Endodermal cell (in vitro differentiated cells): Measurements from ENCODE around the gene GPA33. TPM values are rescaled to one million over a fixed set of nuclear protein-coding genes. Genes with fewer than 3 reads are reported as not detected.

Experiments used
- DNase-seq: peaks from one replicate; pipeline ENCODE4 v3.0.0-alpha.2; 2017
- H3K27ac ChIP-seq: 2 replicates; pipeline ENCODE4 v1.5.1; 2013; ENCODE audit warnings: mild to moderate bottlenecking, low read depth, low read length, moderate library complexity
- H3K27me3 ChIP-seq: 2 replicates; pipeline ENCODE4 v1.6.1; 2013; ENCODE audit warnings: mild to moderate bottlenecking, low read length, moderate library complexity; ENCODE audit not compliant: insufficient read depth, control insufficient read depth, poor library complexity, severe bottlenecking
- H3K36me3 ChIP-seq: 2 replicates; pipeline ENCODE4 v1.7.0; 2013; ENCODE audit warnings: mild to moderate bottlenecking, low read length, moderate library complexity; ENCODE audit not compliant: control insufficient read depth, insufficient read depth
- H3K4me1 ChIP-seq: one replicate; pipeline ENCODE4 v1.7.0; 2013; ENCODE audit warnings: low read length; ENCODE audit not compliant: control insufficient read depth, insufficient read depth
- H3K4me3 ChIP-seq: 2 replicates; pipeline ENCODE4 v1.5.1; 2013; ENCODE audit warnings: mild to moderate bottlenecking, low read length, moderate library complexity
- H3K9ac ChIP-seq: 2 replicates; pipeline ENCODE4 v1.6.1; 2013; ENCODE audit warnings: mild to moderate bottlenecking, low read length, moderate library complexity; ENCODE audit not compliant: poor library complexity, severe bottlenecking; ENCODE audit errors: extremely low read depth
- H3K9me3 ChIP-seq: 2 replicates; pipeline ENCODE4 v1.6.1; 2013; ENCODE audit warnings: mild to moderate bottlenecking, low read length, moderate library complexity; ENCODE audit not compliant: control insufficient read depth
- H3K27ac Mint-ChIP-seq: 2 replicates; pipeline ENCODE4 v1.8.0; 2020; ENCODE audit warnings: mixed read lengths
- H3K27me3 Mint-ChIP-seq: 2 replicates; pipeline ENCODE4 v1.8.0; 2021; ENCODE audit warnings: mild to moderate bottlenecking, mixed read lengths; ENCODE audit not compliant: insufficient read depth
- H3K36me3 Mint-ChIP-seq: 2 replicates; pipeline ENCODE4 v1.8.0; 2020; ENCODE audit warnings: low read depth, mixed read lengths
- H3K4me1 Mint-ChIP-seq: 2 replicates; pipeline ENCODE4 v1.8.0; 2020; ENCODE audit warnings: mixed read lengths
- H3K4me3 Mint-ChIP-seq: 2 replicates; pipeline ENCODE4 v1.8.0; 2020; ENCODE audit warnings: mild to moderate bottlenecking, moderate library complexity, mixed read lengths
- H3K9me3 Mint-ChIP-seq: 2 replicates; pipeline ENCODE4 v1.8.0; 2020; ENCODE audit warnings: mild to moderate bottlenecking, mixed read lengths
- CTCF ChIP-seq: fragments of 200-600 bp; sonication (generic); conservative IDR thresholded peaks from 2 replicates; pipeline ENCODE4 v1.5.0; 2021; ENCODE audit warnings: antibody characterized with exemption, mild to moderate bottlenecking
- WGBS, 2 experiments: methylation state at CpG; one replicate each; pipeline versions ENCODE4 v1.1.5 to v1.1.7; 2013; ENCODE audit warnings: missing lambda C conversion rate in 2 of 2, mixed read lengths in 1 of 2; ENCODE audit not compliant: insufficient coverage in 1 of 2, insufficient read length in 1 of 2; 5-methylcytosine and 5-hydroxymethylcytosine counted together
- total RNA-seq, 2 donors: library from RNA; stranded (reverse); fragmentation: NEBNext Ultra II Directional in 1 of 2; extraction: Animal tissue kit (Norgen Biotek cat#: 25700) in 1 of 2; gene quantifications; 2 replicates in 1 of 2; 3 replicates in 1 of 2; pipeline ENCODE4 v1.2.1, GENCODE V29; 2021

The GPA33 gene
- total RNA-seq, 2 donors from 2014 or later: 0.37 to 1.5 TPM

- DNase-seq: peak; percentile 43
- no peak overlapping the region for H3K4me3 Mint-ChIP-seq
- H3K9ac ChIP-seq: no peak overlapping the region
- H3K27me3 ChIP-seq: no peaks in the 10 kb centered on the region
- no peak for TF ChIP-seq CTCF
- H3K4me3 ChIP-seq: no peak overlapping the region
- 83 to 92% methylated on average over 1 to 6 of the region's 6 CpGs for WGBS, 2 experiments
- H3K36me3 ChIP-seq: no peaks in the 10 kb centered on the region
- no peaks in the 10 kb centered on the region for H3K4me1 ChIP-seq
- H3K27me3 Mint-ChIP-seq: peaks cover 15% of the 10 kb centered on the region
- H3K9me3 Mint-ChIP-seq: no peaks in the 10 kb centered on the region
- peaks cover 2% of the 10 kb centered on the region for H3K4me1 Mint-ChIP-seq
- H3K27ac Mint-ChIP-seq: no peak overlapping the region
- H3K36me3 Mint-ChIP-seq: no peaks in the 10 kb centered on the region
- H3K27ac ChIP-seq: no peak overlapping the region
- peaks cover 12% of the 10 kb centered on the region for H3K9me3 ChIP-seq
Observed at GRCh38 chr1:167083066-167083665, 7.0 kb downstream of the GPA33 start.

- Mint-ChIP-seq H3K9me3 (no peaks in the 10 kb centered on the region), H3K36me3 (no peaks in the 10 kb centered on the region), H3K27me3 (peaks cover 15% of the 10 kb centered on the region), H3K27ac (no peak overlapping the region), H3K4me1 (peaks cover 2% of the 10 kb centered on the region), H3K4me3 (no peak overlapping the region)
- Histone ChIP-seq H3K27me3 (no peaks in the 10 kb centered on the region), H3K4me3 (no peak overlapping the region), H3K9me3 (peaks cover 12% of the 10 kb centered on the region), H3K27ac (no peak overlapping the region), H3K4me1 (peaks cover 3% of the 10 kb centered on the region), H3K36me3 (no peaks in the 10 kb centered on the region), H3K9ac (no peak overlapping the region)
- DNase-seq: peak; percentile 44
- 84 to 91% methylated on average over 9 to 11 of the region's 11 CpGs for WGBS, 2 experiments
- TF ChIP-seq CTCF: no peak
Observed at GRCh38 chr1:167082511-167083027, 7.6 kb downstream of the GPA33 start.

GRCh38 chr1:167081594-167082156 lies 8.5 kb downstream of the GPA33 start:
- Histone ChIP-seq H3K9ac (no peak overlapping the region), H3K9me3 (peaks cover 12% of the 10 kb centered on the region), H3K4me1 (peaks cover 3% of the 10 kb centered on the region), H3K27me3 (no peaks in the 10 kb centered on the region), H3K27ac (no peak overlapping the region), H3K4me3 (no peak overlapping the region), H3K36me3 (no peaks in the 10 kb centered on the region)
- no peaks in the 10 kb centered on the region for H3K9me3 Mint-ChIP-seq
- no peaks in the 10 kb centered on the region for H3K36me3 Mint-ChIP-seq
- WGBS, 2 experiments: 89 to 96% methylated on average over 5 to 8 of the region's 8 CpGs
- no peak for DNase-seq
- TF ChIP-seq CTCF: no peak
- no peak overlapping the region for H3K4me3 Mint-ChIP-seq
- H3K27me3 Mint-ChIP-seq: peaks cover 19% of the 10 kb centered on the region
- peaks cover 7% of the 10 kb centered on the region for H3K4me1 Mint-ChIP-seq
- H3K27ac Mint-ChIP-seq: no peak overlapping the region
